AG09309 (cell line): ENCODE measurements around the gene SEPHS2.

Experiments
- DNase-seq: peaks from one replicate; pipeline ENCODE4 v3.0.0-alpha.2; 2010; ENCODE audit warnings: low read depth
- H3K4me3 ChIP-seq: 2 replicates; pipeline ENCODE4 v1.5.1; 2011; ENCODE audit warnings: mild to moderate bottlenecking, low read depth, low read length, moderate library complexity; ENCODE audit not compliant: control insufficient read depth
- CTCF ChIP-seq: IDR thresholded peaks from 2 replicates; pipeline ENCODE4 v1.5.1; 2011; ENCODE audit warnings: mild to moderate bottlenecking, low read depth, low read length, inconsistent platforms; ENCODE audit not compliant: insufficient read depth, control insufficient read depth; ENCODE audit errors: missing control alignments

The SEPHS2 gene

GRCh38 chr16:30417529-30418349 is 27.9 kb downstream of the SEPHS2 start:
- TF ChIP-seq CTCF: peak; percentile 9
- peak overlapping the region; percentile 44 for H3K4me3 ChIP-seq
- DNase-seq: no peak

- no peak for DNase-seq
- H3K4me3 ChIP-seq: peak overlapping the region; percentile 44
- TF ChIP-seq CTCF: no peak
These were observed 28.8 kb downstream of the SEPHS2 start for GRCh38 chr16:30416624-30417528.

GRCh38 chr16:30416047-30416603 is 29.5 kb downstream of the SEPHS2 start:
- no peak overlapping the region for H3K4me3 ChIP-seq
- TF ChIP-seq CTCF: no peak
- no peak for DNase-seq

- DNase-seq: no peak
- TF ChIP-seq CTCF: no peak
- no peak overlapping the region for H3K4me3 ChIP-seq
These were observed 31.5 kb downstream of the SEPHS2 start for GRCh38 chr16:30414159-30414558.

GRCh38 chr16:30413112-30413806 is 32.4 kb downstream of the SEPHS2 start:
- no peak for TF ChIP-seq CTCF
- H3K4me3 ChIP-seq: no peak overlapping the region
- no peak for DNase-seq
